Erythroblast (primary cell): ENCODE results near the gene BAIAP2.

ENCODE experiments used
- GATA1 ChIP-seq: IDR thresholded peaks from 2 replicates; pipeline ENCODE4 v1.6.1; 2011; ENCODE audit warnings: low read depth, mild to moderate bottlenecking, control low read depth, low read length, moderate library complexity
- POLR2A ChIP-seq: IDR thresholded peaks from 2 replicates; pipeline ENCODE4 v1.6.1; 2011; ENCODE audit warnings: mild to moderate bottlenecking, low read length

- TF ChIP-seq POLR2A (no peak), GATA1 (no peak)
These were observed 76.1 kb downstream of the BAIAP2 start for GRCh38 chr17:81111066-81111465.
